Spleen (tissue), 7 donors: Measurements from ENCODE around the gene SNX10.

Experiments
- POLR2A ChIP-seq, 3 donors: fragments of 450-650 bp; IDR thresholded peaks; one replicate each; pipeline ENCODE4 v1.5.1; 2017; ENCODE audit warnings: antibody characterized with exemption in 3 of 3, mild to moderate bottlenecking in 1 of 3
- POLR2AphosphoS5 ChIP-seq, 3 donors: sonication (generic); formaldehyde crosslinking; IDR thresholded peaks; one replicate each; pipeline ENCODE4 v1.5.1; 2017; ENCODE audit warnings: antibody characterized with exemption in 3 of 3
- TF ChIP-seq, protein P1 (sequence below), 11 experiments: fragments of 200-600 bp in 7 of 11; fragments of 450-650 bp in 4 of 11; sonication (generic) in 4 of 11; IDR thresholded peaks in 8 of 11; conservative IDR thresholded peaks in 3 of 11; 1 replicate in 7 of 11; 2 replicates in 4 of 11; pipeline versions ENCODE4 v1.4.0 to v1.8.0; 2016 to 2021; ENCODE audit warnings: antibody characterized with exemption in 11 of 11, inconsistent platforms in 4 of 11, mild to moderate bottlenecking in 1 of 11
- donor health status: DM: no; HTN: no; CAD: no; lungs with moderate emphysema.
- donor health status: DM: no; HTN: no; CAD: no.
- donor health status: DM: no; HTN: no; CAD: no.

DNA sequence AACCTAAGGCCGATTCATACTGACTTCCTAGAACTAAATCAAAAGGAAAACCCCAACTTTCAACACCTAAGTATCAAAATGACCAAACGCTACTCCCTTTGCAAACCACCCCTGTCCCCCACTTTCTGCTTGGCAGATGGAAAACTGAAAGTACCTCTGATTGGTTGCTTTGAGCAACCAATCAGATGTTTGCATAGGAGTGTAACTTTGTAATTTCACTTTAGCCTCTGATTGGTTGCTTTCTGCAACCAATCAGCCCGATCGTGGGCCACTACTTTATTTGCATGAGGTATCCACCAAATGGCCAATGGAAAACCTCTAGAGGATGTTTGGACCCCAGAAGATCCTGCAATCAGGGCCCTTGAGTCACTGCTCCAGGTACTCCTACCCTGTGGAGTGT lies 12.3 kb upstream of the SNX10 start:
- TF ChIP-seq, protein P1, sequence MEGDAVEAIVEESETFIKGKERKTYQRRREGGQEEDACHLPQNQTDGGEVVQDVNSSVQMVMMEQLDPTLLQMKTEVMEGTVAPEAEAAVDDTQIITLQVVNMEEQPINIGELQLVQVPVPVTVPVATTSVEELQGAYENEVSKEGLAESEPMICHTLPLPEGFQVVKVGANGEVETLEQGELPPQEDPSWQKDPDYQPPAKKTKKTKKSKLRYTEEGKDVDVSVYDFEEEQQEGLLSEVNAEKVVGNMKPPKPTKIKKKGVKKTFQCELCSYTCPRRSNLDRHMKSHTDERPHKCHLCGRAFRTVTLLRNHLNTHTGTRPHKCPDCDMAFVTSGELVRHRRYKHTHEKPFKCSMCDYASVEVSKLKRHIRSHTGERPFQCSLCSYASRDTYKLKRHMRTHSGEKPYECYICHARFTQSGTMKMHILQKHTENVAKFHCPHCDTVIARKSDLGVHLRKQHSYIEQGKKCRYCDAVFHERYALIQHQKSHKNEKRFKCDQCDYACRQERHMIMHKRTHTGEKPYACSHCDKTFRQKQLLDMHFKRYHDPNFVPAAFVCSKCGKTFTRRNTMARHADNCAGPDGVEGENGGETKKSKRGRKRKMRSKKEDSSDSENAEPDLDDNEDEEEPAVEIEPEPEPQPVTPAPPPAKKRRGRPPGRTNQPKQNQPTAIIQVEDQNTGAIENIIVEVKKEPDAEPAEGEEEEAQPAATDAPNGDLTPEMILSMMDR (IDR thresholded peaks at IDR 0.05 in 8 of 11, conservative IDR thresholded peaks at IDR 0.05 in 3 of 11): no peak
- TF ChIP-seq POLR2A (IDR thresholded peaks at IDR 0.05): no peak
- TF ChIP-seq POLR2AphosphoS5 (IDR thresholded peaks at IDR 0.05): no peak
